ENCODE data around the gene KCND2. TPM values are rescaled to one million over a fixed set of nuclear protein-coding genes. Genes with fewer than 3 reads are reported as not detected.

The KCND2 gene
- polyA plus RNA-seq, 1 of the 3 experiments (the other 2 are of a cell fraction): not detected

DNA sequence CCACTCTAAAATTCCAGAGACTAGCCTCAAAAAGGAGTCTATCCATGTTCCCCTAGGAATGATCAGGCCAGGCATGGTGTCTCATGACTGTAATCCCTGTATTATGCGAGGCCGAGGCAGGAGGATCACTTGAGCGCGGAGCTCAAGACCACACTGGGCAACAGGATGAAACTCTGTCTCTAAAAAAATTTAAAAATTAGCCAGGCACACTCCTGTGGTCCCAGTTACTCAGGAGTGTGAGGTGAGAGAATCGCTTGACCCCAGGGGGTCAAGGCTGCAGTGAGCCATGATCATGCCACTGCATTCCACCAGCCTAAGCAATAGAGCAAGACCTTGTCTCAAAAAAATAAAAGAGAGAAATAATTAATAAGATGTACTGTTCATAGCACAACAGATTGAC, 256.8 kb downstream of the KCND2 start:
- no peaks in the 10 kb centered on the region for H3K9me2 ChIP-seq
- no peaks in the 10 kb centered on the region for H3K4me1 ChIP-seq (ENCODE audit: control insufficient read depth in 1 of 2, insufficient read depth in 2 of 2, low read depth in 1 of 2, low read length in 1 of 2)
- H3F3A ChIP-seq (replicated peaks; ENCODE audit: insufficient read depth): no peaks in the 10 kb centered on the region
- TF ChIP-seq USF2 (IDR thresholded peaks at IDR 0.05; ENCODE audit: borderline replicate concordance, low read depth, low read length) (no peak), FOXM1 (IDR thresholded peaks at IDR 0.05; ENCODE audit: low read depth) (no peak), YY1 (IDR thresholded peaks at IDR 0.05; ENCODE audit: low read depth) (no peak), GABPA (IDR thresholded peaks at IDR 0.05; ENCODE audit: low read depth) (no peak), MEF2A (IDR thresholded peaks at IDR 0.05; ENCODE audit: borderline replicate concordance, low read depth) (no peak)
- H3K79me2 ChIP-seq (ENCODE audit: insufficient read depth): no peaks in the 10 kb centered on the region
- no peak overlapping the region for H3K4me2 ChIP-seq
- WGBS (ENCODE audit: low lambda C conversion rate): 24% methylated on average over 5 of the region's 5 CpGs
- H3K9me3 ChIP-seq: no peaks in the 10 kb centered on the region
- no peak overlapping the region for H2AFZ ChIP-seq (ENCODE audit: low read depth)
- H3K4me3 ChIP-seq (ENCODE audit: low read depth in 2 of 2, low read length in 1 of 2): no peak overlapping the region
- CTCF ChIA-PET: no interaction called here
- no peaks in the 10 kb centered on the region for H4K20me1 ChIP-seq (ENCODE audit: insufficient read depth)
- no peak overlapping the region for H3K9ac ChIP-seq
- POLR2A ChIA-PET: interaction anchor here (0.6 kb wide), 1 partner anchor 16 kb away, joined by 3 read pairs; no protein-coding TSS in a partner anchor
- no peak overlapping the region for H3K27ac ChIP-seq (ENCODE audit: low read depth in 2 of 2, low read length in 1 of 2)
- H3K36me3 ChIP-seq (replicated peaks in 1 of 2; ENCODE audit: control insufficient read depth in 1 of 2, insufficient read depth in 2 of 2, low read length in 1 of 2): no peaks in the 10 kb centered on the region
- H3K27me3 ChIP-seq (ENCODE audit: insufficient read depth): no peaks in the 10 kb centered on the region
- no peak for DNase-seq

GRCh38 chr7:120538335-120538734, 265.4 kb downstream of the KCND2 start:
- H3K27ac ChIP-seq (ENCODE audit: low read depth in 2 of 2, low read length in 1 of 2): no peak overlapping the region
- no peaks in the 10 kb centered on the region for H3K9me2 ChIP-seq
- no peak overlapping the region for H3K9ac ChIP-seq
- H2AFZ ChIP-seq (ENCODE audit: low read depth): no peak overlapping the region
- H3K27me3 ChIP-seq (ENCODE audit: insufficient read depth): no peaks in the 10 kb centered on the region
- POLR2A ChIA-PET: no interaction called here
- no peaks in the 10 kb centered on the region for H3K4me1 ChIP-seq (ENCODE audit: control insufficient read depth in 1 of 2, insufficient read depth in 2 of 2, low read depth in 1 of 2, low read length in 1 of 2)
- H3K36me3 ChIP-seq (replicated peaks in 1 of 2; ENCODE audit: control insufficient read depth in 1 of 2, insufficient read depth in 2 of 2, low read length in 1 of 2): no peaks in the 10 kb centered on the region
- CTCF ChIA-PET: interaction anchor here (0.7 to 1.4 kb wide), 3 partner anchors 12 to 17 kb away, joined by 3 read pairs; no protein-coding TSS in a partner anchor
- H4K20me1 ChIP-seq (ENCODE audit: insufficient read depth): no peaks in the 10 kb centered on the region
- no peak overlapping the region for H3K4me3 ChIP-seq (ENCODE audit: low read depth in 2 of 2, low read length in 1 of 2)
- WGBS (ENCODE audit: low lambda C conversion rate): 0% methylated on average over 1 of the region's 1 CpG
- no peaks in the 10 kb centered on the region for H3K9me3 ChIP-seq
- no peak overlapping the region for H3K4me2 ChIP-seq
- no peaks in the 10 kb centered on the region for H3K79me2 ChIP-seq (ENCODE audit: insufficient read depth)
- no peaks in the 10 kb centered on the region for H3F3A ChIP-seq (replicated peaks; ENCODE audit: insufficient read depth)
- no peak for DNase-seq
- TF ChIP-seq, protein P1, sequence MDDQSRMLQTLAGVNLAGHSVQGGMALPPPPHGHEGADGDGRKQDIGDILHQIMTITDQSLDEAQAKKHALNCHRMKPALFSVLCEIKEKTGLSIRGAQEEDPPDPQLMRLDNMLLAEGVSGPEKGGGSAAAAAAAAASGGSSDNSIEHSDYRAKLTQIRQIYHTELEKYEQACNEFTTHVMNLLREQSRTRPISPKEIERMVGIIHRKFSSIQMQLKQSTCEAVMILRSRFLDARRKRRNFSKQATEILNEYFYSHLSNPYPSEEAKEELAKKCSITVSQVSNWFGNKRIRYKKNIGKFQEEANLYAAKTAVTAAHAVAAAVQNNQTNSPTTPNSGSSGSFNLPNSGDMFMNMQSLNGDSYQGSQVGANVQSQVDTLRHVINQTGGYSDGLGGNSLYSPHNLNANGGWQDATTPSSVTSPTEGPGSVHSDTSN (IDR thresholded peaks at IDR 0.05): no peak
- TF ChIP-seq REST (IDR thresholded peaks at IDR 0.05; ENCODE audit: low read depth, low read length) (no peak), MXI1 (IDR thresholded peaks at IDR 0.05; ENCODE audit: low read depth, low read length) (no peak), RFX5 (IDR thresholded peaks at IDR 0.05; ENCODE audit: low read length) (no peak), CTCF (IDR thresholded peaks at IDR 0.05) (no peak), GABPA (IDR thresholded peaks at IDR 0.05; ENCODE audit: low read depth) (no peak), EP300 (IDR thresholded peaks at IDR 0.05; ENCODE audit: borderline replicate concordance in 1 of 2, low read depth in 1 of 2, low read length in 1 of 2) (no peak), EZH2phosphoT487 (IDR thresholded peaks at IDR 0.05; ENCODE audit: borderline replicate concordance, low read depth) (no peak), NRF1 (IDR thresholded peaks at IDR 0.05; ENCODE audit: low read depth, low read length) (no peak), YY1 (IDR thresholded peaks at IDR 0.05; ENCODE audit: low read depth) (no peak), MEF2A (IDR thresholded peaks at IDR 0.05; ENCODE audit: borderline replicate concordance, low read depth) (no peak), JUND (IDR thresholded peaks at IDR 0.05) (no peak), NFIC (IDR thresholded peaks at IDR 0.05; ENCODE audit: borderline replicate concordance) (no peak)
- TF ChIP-seq, protein P2, sequence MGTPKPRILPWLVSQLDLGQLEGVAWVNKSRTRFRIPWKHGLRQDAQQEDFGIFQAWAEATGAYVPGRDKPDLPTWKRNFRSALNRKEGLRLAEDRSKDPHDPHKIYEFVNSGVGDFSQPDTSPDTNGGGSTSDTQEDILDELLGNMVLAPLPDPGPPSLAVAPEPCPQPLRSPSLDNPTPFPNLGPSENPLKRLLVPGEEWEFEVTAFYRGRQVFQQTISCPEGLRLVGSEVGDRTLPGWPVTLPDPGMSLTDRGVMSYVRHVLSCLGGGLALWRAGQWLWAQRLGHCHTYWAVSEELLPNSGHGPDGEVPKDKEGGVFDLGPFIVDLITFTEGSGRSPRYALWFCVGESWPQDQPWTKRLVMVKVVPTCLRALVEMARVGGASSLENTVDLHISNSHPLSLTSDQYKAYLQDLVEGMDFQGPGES (IDR thresholded peaks at IDR 0.05; ENCODE audit: low read depth, low read length): no peak
- TF ChIP-seq, protein P3, sequence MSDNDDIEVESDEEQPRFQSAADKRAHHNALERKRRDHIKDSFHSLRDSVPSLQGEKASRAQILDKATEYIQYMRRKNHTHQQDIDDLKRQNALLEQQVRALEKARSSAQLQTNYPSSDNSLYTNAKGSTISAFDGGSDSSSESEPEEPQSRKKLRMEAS (IDR thresholded peaks at IDR 0.05; ENCODE audit: low read depth): no peak
- TF ChIP-seq, protein P4, sequence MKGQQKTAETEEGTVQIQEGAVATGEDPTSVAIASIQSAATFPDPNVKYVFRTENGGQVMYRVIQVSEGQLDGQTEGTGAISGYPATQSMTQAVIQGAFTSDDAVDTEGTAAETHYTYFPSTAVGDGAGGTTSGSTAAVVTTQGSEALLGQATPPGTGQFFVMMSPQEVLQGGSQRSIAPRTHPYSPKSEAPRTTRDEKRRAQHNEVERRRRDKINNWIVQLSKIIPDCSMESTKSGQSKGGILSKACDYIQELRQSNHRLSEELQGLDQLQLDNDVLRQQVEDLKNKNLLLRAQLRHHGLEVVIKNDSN (IDR thresholded peaks at IDR 0.05; ENCODE audit: borderline replicate concordance, low read depth): no peak
